Superior temporal gyrus (tissue), 1 donor: ENCODE measurements around the gene KRTAP9-7.
A peak's percentile ranks its signal among the peaks of the same experiment; 100 is the strongest.

Source experiments
- DNase-seq: peaks from one replicate; pipeline ENCODE4 v3.0.0-alpha.2; 2016; ENCODE audit errors: extremely low spot score

The KRTAP9-7 gene

GRCh38 chr17:41271858-41272257 lies 3.6 kb upstream of the KRTAP9-7 start:
- DNase-seq: no peak

DNA sequence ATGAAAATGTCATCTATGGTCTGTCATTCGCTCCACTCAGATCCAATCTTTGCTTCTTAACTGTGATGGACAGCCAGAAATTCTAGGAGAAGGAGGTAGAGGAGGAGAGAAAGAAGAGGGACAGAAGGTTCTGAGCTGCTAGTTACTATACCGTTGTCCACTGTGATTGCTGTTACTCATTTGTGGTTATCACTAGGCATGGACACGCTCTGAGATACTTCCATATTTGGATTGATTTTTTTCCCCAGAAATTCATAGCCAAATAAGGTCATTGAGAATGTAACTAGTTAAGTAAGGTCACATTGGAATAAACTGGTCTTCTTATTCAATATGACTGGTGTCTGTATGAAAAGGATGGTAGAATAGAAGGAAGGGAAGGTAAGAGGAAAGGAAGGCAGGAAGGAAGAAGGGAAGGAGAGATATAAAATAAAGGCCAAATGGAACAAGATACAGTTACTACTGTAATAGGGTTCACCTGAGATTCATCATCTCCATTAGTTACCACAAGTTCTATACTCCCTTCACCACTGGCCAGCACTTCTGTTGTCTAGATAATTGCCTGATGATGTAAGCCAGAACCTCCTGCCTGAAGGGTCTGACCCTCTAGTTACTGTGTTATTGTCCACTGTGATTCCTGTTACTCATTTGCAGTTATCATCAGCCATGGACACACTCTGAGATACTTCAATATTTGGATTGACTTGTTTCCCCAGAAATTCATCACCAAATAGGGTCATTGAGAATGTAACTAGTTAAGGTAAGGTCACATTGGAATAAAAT lies 2.9 kb downstream of the KRTAP9-7 start:
- peak; percentile 1 for DNase-seq

DNA sequence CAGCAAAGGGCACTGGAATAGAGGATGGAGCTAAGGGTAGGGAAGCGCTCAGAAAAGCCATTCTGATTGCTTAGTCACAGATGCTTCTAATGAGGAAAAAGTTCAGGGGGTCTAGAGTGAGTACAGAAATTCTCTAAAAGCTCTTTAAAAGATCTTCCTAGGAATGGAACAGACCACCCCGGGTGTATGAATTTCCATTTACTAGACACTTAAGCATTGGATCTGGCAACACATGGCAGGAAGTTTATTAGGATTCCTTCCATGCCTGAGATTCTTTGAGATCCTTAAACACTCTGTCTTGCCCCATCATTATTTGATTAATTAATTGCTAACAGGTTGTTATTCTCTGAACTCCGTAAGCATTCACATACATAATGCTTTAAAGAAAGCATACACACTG lies 8.5 kb downstream of the KRTAP9-7 start:
- peak; percentile 1 for DNase-seq

DNA sequence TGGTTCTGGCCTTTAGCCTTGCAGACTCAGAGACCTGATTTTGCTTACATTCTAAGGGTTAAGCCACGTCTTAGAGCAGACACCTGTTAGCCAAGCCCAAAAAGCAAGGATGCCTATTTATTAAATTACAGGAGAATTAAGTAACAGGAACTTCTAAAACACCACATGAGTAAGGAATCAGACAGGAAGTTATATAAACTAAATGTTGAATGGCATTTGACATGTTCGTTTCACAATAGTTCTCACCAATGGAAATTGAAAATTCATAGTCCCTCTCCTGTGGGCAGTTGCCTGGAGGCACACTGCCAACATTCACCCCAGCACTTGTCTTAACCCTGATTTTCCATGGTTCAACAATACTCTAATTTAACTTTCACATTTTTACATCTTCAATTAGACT lies 9.0 kb downstream of the KRTAP9-7 start:
- peak; percentile 1 for DNase-seq

GRCh38 chr17:41287050-41287449 lies 11.6 kb downstream of the KRTAP9-7 start:
- peak; percentile 1 for DNase-seq

DNA sequence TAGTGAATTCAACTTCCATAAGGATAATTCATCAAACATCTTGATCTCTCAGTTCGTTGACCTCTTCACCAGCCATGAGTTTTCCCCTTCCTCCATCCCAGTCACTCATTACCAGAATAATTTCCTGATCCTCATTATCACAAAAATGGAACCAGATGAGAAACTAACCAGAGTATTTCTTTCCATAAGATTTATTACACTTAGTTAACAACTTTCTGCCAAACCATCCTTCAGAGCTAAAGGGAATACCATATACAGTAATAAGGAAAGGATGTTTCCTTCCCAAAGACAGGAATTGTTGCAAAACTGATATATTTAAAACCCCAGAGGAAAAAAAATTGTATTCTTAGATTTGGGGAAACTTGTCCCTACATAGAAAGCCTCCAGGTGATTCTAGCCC lies 18.5 kb downstream of the KRTAP9-7 start:
- DNase-seq: peak; percentile 1

GRCh38 chr17:41296846-41297245 lies 21.3 kb downstream of the KRTAP9-7 start:
- no peak for DNase-seq

DNA sequence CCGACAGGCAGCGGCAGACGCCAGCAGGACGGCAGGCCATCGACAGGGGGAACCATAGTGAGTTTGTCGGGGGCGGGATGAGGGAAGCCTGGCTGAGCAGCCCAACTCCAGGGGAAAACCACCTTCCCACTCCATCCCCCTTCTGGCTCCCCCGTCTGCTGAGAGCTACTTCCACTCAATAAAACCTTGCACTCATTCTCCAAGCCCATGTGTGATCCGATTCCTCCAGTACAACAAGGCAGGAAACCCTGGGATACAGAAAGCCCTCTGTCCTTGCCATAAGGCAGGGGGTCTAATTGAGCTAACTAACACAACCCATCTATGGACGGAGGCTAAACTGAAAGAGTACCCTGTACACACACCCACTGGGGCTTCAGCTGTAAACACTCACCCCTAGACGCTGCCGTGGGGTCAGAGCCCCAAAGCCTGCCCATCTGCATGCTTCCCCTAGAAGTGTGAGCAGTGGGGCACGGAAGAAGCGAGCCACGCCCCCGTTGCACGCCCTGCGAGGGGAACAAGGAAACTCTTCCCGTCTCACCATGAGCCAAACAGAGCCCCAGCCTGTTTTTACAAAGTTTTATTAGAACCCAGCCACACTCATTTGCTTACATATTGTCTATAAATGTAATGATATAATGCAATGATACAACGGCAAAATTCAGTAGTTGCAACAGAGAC lies 23.1 kb downstream of the KRTAP9-7 start:
- no peak for DNase-seq

DNA sequence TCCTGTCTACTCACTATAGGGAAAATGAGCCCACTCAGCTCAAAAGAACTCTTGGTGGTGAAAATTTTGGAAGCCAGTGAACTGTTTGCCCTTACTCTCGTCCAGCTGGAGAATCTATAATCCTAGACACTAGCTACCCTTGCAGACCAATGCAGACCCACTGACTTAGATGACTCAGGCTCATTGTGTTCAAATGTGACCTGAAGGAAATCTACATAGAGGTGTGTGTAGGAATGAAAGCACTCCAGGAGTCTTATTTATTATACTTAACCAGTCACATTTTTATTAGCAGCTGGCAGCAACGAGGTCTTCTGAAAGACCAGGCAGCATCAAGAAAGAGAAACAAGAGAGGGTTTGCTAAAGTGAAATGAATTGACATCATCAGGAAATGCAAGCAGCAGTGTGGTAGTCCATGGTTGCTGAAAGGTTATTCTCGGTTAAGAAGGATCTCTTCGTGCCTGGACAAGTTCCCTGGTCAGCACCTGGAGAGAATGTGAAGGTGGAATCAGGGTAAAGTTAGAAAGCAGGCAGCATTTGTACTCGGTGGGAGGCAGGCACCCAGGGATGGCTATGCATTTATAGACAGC lies 25.8 kb downstream of the KRTAP9-7 start:
- no peak for DNase-seq

- no peak for DNase-seq
These were observed 26.7 kb downstream of the KRTAP9-7 start, which contains the start of gene KRTAP29-1 for GRCh38 chr17:41301916-41302901. KRTAP29-1 (minus strand) TSS chr17:41302851; CDS start chr17:41302851, 0 bp downstream.

DNA sequence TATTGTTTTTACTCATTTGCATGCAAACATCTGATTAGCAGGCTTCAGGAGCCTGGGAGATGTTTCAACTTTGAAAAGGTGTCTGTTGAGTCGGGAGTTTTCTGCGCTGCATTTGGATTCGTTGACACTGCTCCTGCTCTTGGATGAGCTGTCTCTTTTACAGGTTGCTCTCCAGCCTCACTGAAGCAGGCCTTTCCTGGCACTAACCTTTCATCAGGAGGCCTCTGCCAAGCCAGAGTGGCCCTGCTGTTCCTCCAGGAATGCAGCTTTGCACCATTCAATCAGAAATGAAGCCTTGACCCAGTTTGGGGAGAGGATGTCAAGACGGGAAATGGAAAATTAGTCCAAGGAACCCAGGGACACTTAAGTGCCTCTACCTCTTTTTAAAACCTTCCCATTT lies 27.5 kb downstream of the KRTAP9-7 start:
- DNase-seq: no peak

DNA sequence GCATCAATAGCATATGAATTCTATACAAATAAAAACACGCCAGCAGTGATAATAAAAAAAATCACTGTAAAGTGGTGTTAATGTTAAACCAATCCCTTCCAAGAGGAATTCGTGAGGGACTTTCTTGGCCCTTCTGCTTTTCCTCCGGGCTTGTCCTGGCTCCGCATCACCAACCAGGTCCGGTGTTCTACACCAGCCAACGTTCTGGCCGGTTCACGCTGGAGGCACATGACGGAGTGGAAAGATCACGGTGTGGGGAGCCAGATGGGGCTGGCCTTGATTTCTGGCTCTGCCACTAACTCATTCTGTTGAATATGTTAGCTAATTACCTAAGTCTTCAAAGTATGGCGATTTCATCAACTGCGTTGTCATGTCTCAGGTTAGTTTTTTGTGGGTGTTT lies 28.6 kb downstream of the KRTAP9-7 start:
- no peak for DNase-seq

- no peak for DNase-seq
These were observed 32.1 kb downstream of the KRTAP9-7 start for GRCh38 chr17:41307647-41308046.

- peak; percentile 16 for DNase-seq
These were observed 32.9 kb downstream of the KRTAP9-7 start for GRCh38 chr17:41308251-41308917.

DNA sequence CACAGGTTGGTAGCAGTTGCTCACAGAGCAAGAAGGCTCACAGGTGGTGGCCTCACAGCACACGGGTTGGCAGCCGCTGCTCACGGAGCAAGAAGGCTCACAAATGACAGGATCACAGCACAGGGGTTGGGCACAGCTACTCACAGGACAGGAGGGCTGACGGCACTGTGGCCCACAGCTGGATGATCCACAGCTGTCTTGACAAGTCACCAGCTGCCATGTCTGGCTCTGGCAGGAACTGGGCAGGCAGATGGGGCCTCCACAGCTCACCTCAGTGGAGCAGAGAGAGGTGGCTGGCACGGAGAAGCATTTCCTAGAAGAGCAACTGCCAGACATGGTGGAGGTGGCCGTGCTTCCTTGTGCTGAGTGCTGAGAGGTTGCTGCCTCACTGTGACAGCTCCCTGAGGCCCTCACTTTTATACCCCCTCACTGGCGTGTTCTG lies 33.4 kb downstream of the KRTAP9-7 start, which contains the start of gene KRTAP16-1:
Gene KRTAP16-1, minus strand, starts transcription at position 392 of the 442 bp plus-strand sequence. Its CDS starts 56 bp downstream, at position 336.
- no peak for DNase-seq

DNA sequence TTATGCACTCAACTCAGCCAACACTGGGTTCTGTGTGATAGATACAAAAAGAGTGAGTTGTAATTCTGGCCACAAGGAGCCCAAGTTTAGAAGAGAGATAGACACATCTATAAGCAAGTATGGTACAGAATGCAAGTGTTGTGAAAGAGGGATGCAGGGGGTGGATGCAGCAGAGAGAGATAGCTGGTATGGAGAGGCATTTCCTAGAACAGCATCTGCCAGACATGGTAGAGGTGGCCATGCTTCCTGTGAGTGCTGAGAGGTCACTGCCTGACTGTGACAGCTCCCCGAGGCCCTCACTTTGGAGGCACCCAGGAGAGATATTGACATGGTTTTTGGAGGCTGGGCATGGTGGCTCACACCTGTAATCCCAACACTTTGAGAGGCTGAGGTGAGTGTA lies 35.6 kb downstream of the KRTAP9-7 start:
- no peak for DNase-seq

DNA sequence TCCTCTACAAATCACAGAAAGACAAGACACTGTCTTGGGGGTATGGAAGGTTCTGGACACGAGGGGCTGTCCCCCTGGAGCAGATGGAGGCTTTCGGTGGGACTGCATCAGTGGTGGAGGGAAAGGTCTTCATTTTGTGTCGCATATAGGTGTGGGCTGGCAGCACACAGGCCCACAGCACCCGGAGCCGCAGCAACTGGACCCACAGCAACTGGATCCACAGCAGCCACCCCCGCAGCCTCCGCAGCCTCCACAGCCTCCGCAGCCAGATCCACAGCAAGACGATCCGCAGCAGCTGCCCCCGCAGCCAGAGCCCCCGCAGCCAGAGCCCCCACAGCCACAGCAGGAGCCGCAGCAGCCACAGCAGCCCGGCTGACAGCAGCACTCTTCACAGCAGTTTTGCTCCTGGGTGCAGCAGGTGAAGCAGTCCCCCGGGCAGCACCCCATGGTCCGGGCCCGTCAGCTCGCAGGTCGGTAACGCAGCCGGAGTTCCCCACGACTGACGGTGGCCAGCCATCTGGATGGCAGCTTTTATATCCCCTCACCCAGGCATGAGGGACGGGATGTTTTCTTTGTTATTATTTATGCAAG lies 39.8 kb downstream of the KRTAP9-7 start, which contains the start of gene KRTAP17-1:
Gene KRTAP17-1, minus strand, starts transcription at position 507 of the 591 bp plus-strand sequence. Its CDS starts 60 bp downstream, at position 447.
- no peak for DNase-seq

DNA sequence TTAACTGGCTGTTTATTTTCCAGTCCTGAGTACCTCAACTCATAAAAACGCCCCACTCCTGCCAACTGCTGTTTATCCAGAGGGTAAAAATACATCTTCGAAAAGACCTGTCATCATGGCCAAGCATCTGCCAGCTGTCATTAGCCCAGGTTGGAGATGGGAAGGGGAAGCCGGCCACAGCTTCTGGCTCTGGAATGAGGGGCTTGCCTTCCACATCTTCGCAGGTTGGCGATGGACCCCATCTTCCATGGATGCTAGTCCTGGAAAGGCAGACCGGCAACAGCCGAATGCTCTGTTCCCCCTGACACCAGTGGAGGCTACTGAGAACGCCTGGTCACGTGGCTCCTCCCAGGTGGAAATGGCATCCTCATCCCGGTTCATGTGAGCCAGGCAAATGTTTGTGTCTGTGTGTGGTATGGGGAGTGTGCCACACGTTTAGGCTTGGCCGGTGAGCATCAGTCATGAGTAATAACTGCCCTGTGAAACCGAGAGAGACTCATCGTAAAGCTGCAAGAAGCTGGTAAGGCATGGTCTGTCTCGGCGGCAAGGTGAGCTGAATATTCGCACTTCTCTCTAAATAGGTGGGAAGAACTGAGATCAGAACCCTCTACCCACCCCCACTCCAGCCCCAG lies 40.4 kb downstream of the KRTAP9-7 start:
- no peak for DNase-seq

GRCh38 chr17:41318231-41318630 lies 42.7 kb downstream of the KRTAP9-7 start:
- no peak for DNase-seq
